Activated naive CD4-positive, alpha-beta T cell treated with anti-CD3 and anti-CD28 coated beads for 36 hours (primary cell): Measurements from ENCODE around the gene RPL31. TPM values are rescaled to one million over a fixed set of nuclear protein-coding genes. Genes with fewer than 3 reads are reported as not detected.

Experiments used
- CTCF ChIA-PET: fragments of 350-600 bp; sonication (Branson Sonifier 250); formaldehyde crosslinking; loops from one replicate; lab custom pipeline; 2021; ENCODE audit warnings: antibody characterized with exemption; lab: Charles Lee
- DNase-seq: peaks from one replicate; pipeline ENCODE4 v3.0.0-alpha.2; 2020
- H3K27ac Mint-ChIP-seq: one replicate; pipeline ENCODE4 v1.8.0; 2021; ENCODE audit warnings: mild to moderate bottlenecking, mixed read lengths
- H3K27me3 Mint-ChIP-seq: one replicate; pipeline ENCODE4 v1.8.0; 2021; ENCODE audit warnings: low read depth, mixed read lengths
- H3K36me3 Mint-ChIP-seq: one replicate; pipeline ENCODE4 v1.8.0; 2021; ENCODE audit warnings: low read depth, mixed read lengths
- H3K4me1 Mint-ChIP-seq: one replicate; pipeline ENCODE4 v1.8.0; 2021; ENCODE audit warnings: low read depth, mixed read lengths
- H3K4me3 Mint-ChIP-seq: one replicate; pipeline ENCODE4 v1.8.0; 2021; ENCODE audit warnings: mild to moderate bottlenecking, moderate library complexity, mixed read lengths
- H3K9me3 Mint-ChIP-seq: one replicate; pipeline ENCODE4 v1.8.0; 2021; ENCODE audit warnings: mixed read lengths
- intact Hi-C: fragments of 100-400 bp; cut with micrococcal nuclease; formaldehyde crosslinking; loops from one replicate; pipeline ENCODE4 v1.15.1; 2023
- total RNA-seq, 2 experiments: library from RNA; stranded (reverse); gene quantifications; one replicate each; pipeline ENCODE4 v1.2.3, GENCODE V29; 2021

RPL31 gene
- total RNA-seq, 2 experiments from 2014 or later, result 2,225 to 2,255 TPM

GRCh38 chr2:101002562-101003277, 631 bp downstream of the RPL31 start:
- CTCF ChIA-PET, result interaction anchor here (0.6 to 3.1 kb wide), 5 partner anchors 10 to 203 kb away, joined by 3 to 12 read pairs (median 3); no protein-coding TSS in a partner anchor
- intact Hi-C loops, result loop anchor here (1.0 to 5.0 kb wide), 5 partner anchors 149 to 440 kb away; partner anchors contain the start of genes CNOT11, PDCL3 and TBC1D8
- Mint-ChIP-seq H3K9me3 (no peaks in the 10 kb centered on the region), H3K27me3 (no peaks in the 10 kb centered on the region), H3K27ac (peak overlapping the region; percentile 94), H3K4me3 (peak overlapping the region; percentile 99), H3K36me3 (peaks cover 49% of the 10 kb centered on the region), H3K4me1 (peaks cover 49% of the 10 kb centered on the region)
- DNase-seq, result peak; percentile 35

DNA sequence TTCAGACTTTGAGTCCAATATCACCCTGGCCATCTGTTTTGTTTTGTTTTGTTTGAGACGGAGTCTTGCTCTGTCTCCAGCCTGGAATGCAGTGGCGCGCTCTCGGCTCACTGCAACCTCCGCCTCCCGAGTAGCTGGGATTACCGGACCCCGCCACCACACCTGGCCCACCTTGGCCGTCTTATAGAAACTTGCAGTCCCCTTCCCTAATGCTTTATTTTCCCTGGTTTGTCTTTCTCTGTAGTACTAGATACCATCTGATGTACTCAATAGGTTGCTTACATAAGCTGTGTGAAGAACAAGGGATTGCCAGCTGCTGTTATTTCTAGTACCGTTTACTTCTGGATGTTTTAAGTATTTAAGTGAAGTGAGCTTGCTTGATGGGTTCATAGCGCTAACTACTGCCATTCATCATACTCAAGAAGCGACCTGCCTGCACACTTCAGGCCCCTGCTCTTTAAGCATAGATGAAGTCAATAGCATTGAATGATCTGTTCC, 1.2 kb downstream of the RPL31 start:
- peak overlapping the region; percentile 99 for H3K4me3 Mint-ChIP-seq
- H3K27me3 Mint-ChIP-seq, result no peaks in the 10 kb centered on the region
- intact Hi-C loops, result loop anchor here (5.0 kb wide), 1 partner anchor 396 kb away; no protein-coding TSS in a partner anchor
- peaks cover 55% of the 10 kb centered on the region for H3K4me1 Mint-ChIP-seq
- CTCF ChIA-PET, result interaction anchor here (0.6 to 3.1 kb wide), 4 partner anchors 9 to 202 kb away, joined by 3 to 12 read pairs (median 4); no protein-coding TSS in a partner anchor
- peaks cover 55% of the 10 kb centered on the region for H3K36me3 Mint-ChIP-seq
- DNase-seq, result no peak
- no peaks in the 10 kb centered on the region for H3K9me3 Mint-ChIP-seq
- peak overlapping the region; percentile 94 for H3K27ac Mint-ChIP-seq

GRCh38 chr2:101004620-101005325, 2.7 kb downstream of the RPL31 start:
- Mint-ChIP-seq H3K4me3 (peak overlapping the region; percentile 99), H3K9me3 (no peaks in the 10 kb centered on the region), H3K4me1 (peaks cover 63% of the 10 kb centered on the region), H3K27me3 (no peaks in the 10 kb centered on the region), H3K27ac (peak overlapping the region; percentile 94), H3K36me3 (peaks cover 63% of the 10 kb centered on the region)
- intact Hi-C loops, result loop anchor here (5.0 kb wide), 1 partner anchor 397 kb away; no protein-coding TSS in a partner anchor
- no peak for DNase-seq
- CTCF ChIA-PET, result interaction anchor here (0.6 to 3.1 kb wide), 2 partner anchors 201 to 208 kb away, joined by 4 to 12 read pairs; no protein-coding TSS in a partner anchor

DNA sequence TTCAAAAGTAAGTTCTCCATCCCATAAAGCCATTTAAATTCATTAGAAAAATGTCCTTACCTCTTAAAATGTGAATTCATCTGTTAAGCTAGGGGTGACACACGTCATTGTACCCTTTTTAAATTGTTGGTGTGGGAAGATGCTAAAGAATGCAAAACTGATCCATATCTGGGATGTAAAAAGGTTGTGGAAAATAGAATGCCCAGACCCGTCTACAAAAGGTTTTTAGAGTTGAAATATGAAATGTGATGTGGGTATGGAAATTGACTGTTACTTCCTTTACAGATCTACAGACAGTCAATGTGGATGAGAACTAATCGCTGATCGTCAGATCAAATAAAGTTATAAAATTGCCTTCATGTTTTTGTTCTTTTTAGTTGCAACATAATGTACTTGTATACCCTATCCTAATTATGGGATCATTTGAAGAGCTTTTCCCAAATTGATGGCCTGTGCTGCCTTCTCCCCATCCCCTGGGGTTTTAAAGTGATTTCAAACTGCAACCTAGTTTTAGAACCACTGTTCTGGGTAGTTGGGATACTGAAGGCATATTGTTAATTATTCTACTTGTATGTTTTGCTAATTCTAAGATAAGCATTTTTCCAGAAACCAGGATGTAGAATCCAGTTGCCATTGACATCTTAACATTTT, 4.1 kb downstream of the RPL31 start:
- CTCF ChIA-PET, result interaction anchor here (1.2 kb wide), 1 partner anchor 396 kb away, joined by 3 read pairs; no protein-coding TSS in a partner anchor
- Mint-ChIP-seq H3K27ac (peak overlapping the region; percentile 94), H3K27me3 (no peaks in the 10 kb centered on the region), H3K4me3 (no peak overlapping the region), H3K4me1 (peaks cover 65% of the 10 kb centered on the region), H3K36me3 (peaks cover 67% of the 10 kb centered on the region), H3K9me3 (no peaks in the 10 kb centered on the region)
- DNase-seq, result no peak
- intact Hi-C loops, result no loop called here

GRCh38 chr2:101007415-101008345, 5.6 kb downstream of the RPL31 start:
- Mint-ChIP-seq H3K27ac (peak overlapping the region; percentile 53), H3K27me3 (no peaks in the 10 kb centered on the region), H3K36me3 (peaks cover 68% of the 10 kb centered on the region), H3K9me3 (no peaks in the 10 kb centered on the region), H3K4me1 (peaks cover 71% of the 10 kb centered on the region), H3K4me3 (no peak overlapping the region)
- intact Hi-C loops, result no loop called here
- CTCF ChIA-PET, result interaction anchor here (1.0 kb wide), 1 partner anchor 198 kb away, joined by 4 read pairs; no protein-coding TSS in a partner anchor
- no peak for DNase-seq

GRCh38 chr2:101011152-101011551, 9.1 kb downstream of the RPL31 start:
- CTCF ChIA-PET, result interaction anchor here (3.0 kb wide), 1 partner anchor 195 kb away, joined by 29 read pairs; no protein-coding TSS in a partner anchor
- H3K27me3 Mint-ChIP-seq, result no peaks in the 10 kb centered on the region
- H3K27ac Mint-ChIP-seq, result no peak overlapping the region
- peaks cover 50% of the 10 kb centered on the region for H3K36me3 Mint-ChIP-seq
- peaks cover 42% of the 10 kb centered on the region for H3K4me1 Mint-ChIP-seq
- intact Hi-C loops, result no loop called here
- no peak overlapping the region for H3K4me3 Mint-ChIP-seq
- no peaks in the 10 kb centered on the region for H3K9me3 Mint-ChIP-seq
- DNase-seq, result no peak

GRCh38 chr2:101012054-101012705, 10.1 kb downstream of the RPL31 start:
- Mint-ChIP-seq H3K36me3 (peaks cover 43% of the 10 kb centered on the region), H3K27me3 (no peaks in the 10 kb centered on the region), H3K9me3 (no peaks in the 10 kb centered on the region), H3K4me3 (no peak overlapping the region), H3K27ac (no peak overlapping the region), H3K4me1 (peaks cover 39% of the 10 kb centered on the region)
- DNase-seq, result no peak
- intact Hi-C loops, result loop anchor here (1.0 kb wide), 2 partner anchors 140 to 193 kb away; no protein-coding TSS in a partner anchor
- CTCF ChIA-PET, result interaction anchor here (0.6 to 3.0 kb wide), 18 partner anchors 9 to 897 kb away, joined by 3 to 29 read pairs (median 5); partner anchors contain the start of gene TBC1D8

GRCh38 chr2:101012706-101013181, 10.7 kb downstream of the RPL31 start:
- H3K27ac Mint-ChIP-seq, result no peak overlapping the region

DNA sequence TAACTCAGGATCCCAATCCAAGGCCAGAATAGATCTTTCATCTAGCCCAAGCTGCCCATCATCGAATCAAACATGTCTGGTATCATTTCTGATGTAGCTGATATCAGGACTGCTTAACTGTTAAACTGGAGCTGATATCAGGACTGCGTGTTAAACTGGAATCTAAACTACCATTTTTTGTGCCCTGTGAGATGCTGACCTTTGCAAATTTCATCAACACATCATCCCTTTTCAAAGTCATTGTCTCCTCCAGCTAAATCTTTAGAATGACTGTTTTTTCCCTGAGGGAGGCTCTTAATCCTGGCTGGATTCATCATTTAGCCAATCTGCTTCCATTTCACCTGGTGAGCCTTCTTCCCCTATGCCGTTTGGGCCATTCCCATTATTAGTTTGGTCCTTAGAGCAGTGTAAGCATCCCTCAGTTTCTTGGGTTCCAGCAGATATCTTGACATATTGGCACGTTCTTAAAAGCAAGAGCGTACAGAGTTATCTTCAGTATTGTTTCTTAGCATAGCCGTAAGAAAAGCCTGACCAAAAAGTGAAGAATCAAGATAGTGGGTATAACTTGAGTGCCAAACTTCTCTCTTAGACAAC, 12.3 kb downstream of the RPL31 start:
- Mint-ChIP-seq H3K4me1 (peaks cover 24% of the 10 kb centered on the region), H3K9me3 (no peaks in the 10 kb centered on the region), H3K27ac (no peak overlapping the region), H3K36me3 (peaks cover 30% of the 10 kb centered on the region), H3K4me3 (no peak overlapping the region), H3K27me3 (no peaks in the 10 kb centered on the region)
- CTCF ChIA-PET, result interaction anchor here (0.7 to 3.0 kb wide), 6 partner anchors 23 to 205 kb away, joined by 3 to 12 read pairs (median 7); partner anchors contain the start of gene TBC1D8
- DNase-seq, result no peak
- intact Hi-C loops, result no loop called here

More at GRCh38 chr2:101012706-101013181, 10.7 kb downstream of the RPL31 start:
- Mint-ChIP-seq H3K27me3 (no peaks in the 10 kb centered on the region), H3K4me1 (peaks cover 35% of the 10 kb centered on the region), H3K9me3 (no peaks in the 10 kb centered on the region), H3K4me3 (no peak overlapping the region), H3K36me3 (peaks cover 39% of the 10 kb centered on the region)
- DNase-seq, result peak; percentile 44
- CTCF ChIA-PET, result interaction anchor here (0.6 to 3.0 kb wide), 18 partner anchors 9 to 897 kb away, joined by 3 to 29 read pairs (median 5); partner anchors contain the start of gene TBC1D8
- intact Hi-C loops, result loop anchor here (1.0 kb wide), 2 partner anchors 140 to 193 kb away; no protein-coding TSS in a partner anchor

GRCh38 chr2:101017371-101017770, 15.3 kb downstream of the RPL31 start:
- H3K4me1 Mint-ChIP-seq, result peaks cover 6% of the 10 kb centered on the region
- no peak overlapping the region for H3K27ac Mint-ChIP-seq
- H3K9me3 Mint-ChIP-seq, result no peaks in the 10 kb centered on the region
- CTCF ChIA-PET, result interaction anchor here (0.5 kb wide), 1 partner anchor 1383 kb away, joined by 7 read pairs; no protein-coding TSS in a partner anchor
- H3K4me3 Mint-ChIP-seq, result no peak overlapping the region
- H3K27me3 Mint-ChIP-seq, result no peaks in the 10 kb centered on the region
- DNase-seq, result no peak
- H3K36me3 Mint-ChIP-seq, result peaks cover 26% of the 10 kb centered on the region
- intact Hi-C loops, result no loop called here
